Testis (tissue), 5 donors: ENCODE measurements around the gene R3HDM4. TPM values are rescaled to one million over a fixed set of nuclear protein-coding genes. Genes with fewer than 3 reads are reported as not detected.

Source experiments
- DNase-seq: peaks from one replicate; pipeline ENCODE4 v3.0.0-alpha.2; 2019
- H3K27ac ChIP-seq, 2 donors: fragments of 200-600 bp; sonication (generic); one replicate each; pipeline ENCODE4 v1.5.1; 2019
- H3K27me3 ChIP-seq: fragments of 200-600 bp; sonication (generic); one replicate; pipeline ENCODE4 v1.5.1; 2019
- H3K36me3 ChIP-seq: fragments of 200-600 bp; sonication (generic); one replicate; pipeline ENCODE4 v1.5.1; 2017; ENCODE audit warnings: low read depth; ENCODE audit errors: missing control alignments
- H3K4me1 ChIP-seq: fragments of 200-600 bp; sonication (generic); one replicate; pipeline ENCODE4 v1.5.1; 2019
- H3K4me3 ChIP-seq, 2 donors: fragments of 200-600 bp; sonication (generic); one replicate each; pipeline ENCODE4 v1.5.1; 2017 to 2019
- H3K9me3 ChIP-seq: fragments of 200-600 bp; sonication (generic); one replicate; pipeline ENCODE4 v1.5.1; 2017
- POLR2A ChIP-seq: fragments of 450-650 bp; IDR thresholded peaks from one replicate; pipeline ENCODE4 v1.6.1; 2017; ENCODE audit warnings: antibody characterized with exemption, mild to moderate bottlenecking, moderate library complexity
- WGBS, 2 donors: methylation state at CpG; one replicate each; pipeline ENCODE4 v1.1.5; 2018; 5-methylcytosine and 5-hydroxymethylcytosine counted together
- intact Hi-C: fragments of 100-400 bp; cut with DNase I; formaldehyde crosslinking; loops from one replicate; pipeline ENCODE4 v1.15.1; 2023; ENCODE audit warnings: low total_unique reads
- long read RNA-seq, 2 donors: transcript quantifications; one replicate each; lab custom pipeline, GENCODE V29; 2026
- polyA plus RNA-seq: library from polyadenylated mRNA; stranded (reverse); fragments of 350-450 nt; fragmentation: Illumina TruSeq; extraction: RNeasy Lipid Tissue Mini Kit (QIAGEN cat#74804); gene quantifications from one replicate; pipeline ENCODE4 v1.2.3, GENCODE V29; 2014; ENCODE audit warnings: low read depth, low replicate concordance; ENCODE audit not compliant: insufficient read depth
- total RNA-seq, 2 donors: library from RNA; depleted of rRNA; stranded (reverse); fragments of >200 nt; gene quantifications; one replicate each; pipeline ENCODE4 v1.2.3, GENCODE V29; 2016
- TF ChIP-seq, protein P1 (sequence below), 3 experiments: fragments of 450-650 bp in 2 of 3; fragments of 200-600 bp in 1 of 3; sonication (generic) in 1 of 3; IDR thresholded peaks; one replicate each; pipeline ENCODE4 v1.5.1; 2016 to 2019; ENCODE audit warnings: antibody characterized with exemption in 3 of 3, mild to moderate bottlenecking in 2 of 3, moderate library complexity in 1 of 3

The R3HDM4 gene
- total RNA-seq (10 to 100 TPM; 24.6 to 30.1 TPM), polyA plus RNA-seq (19.2 TPM)
- long read RNA-seq, donor 1, transcript R3HDM4-201 (8 exons, 1,815 nt) = major isoform, 6 of 7 reads
- long read RNA-seq, donor 1, partial matches to known transcripts = 0 of 7 reads
- long read RNA-seq, donor 1, other reads (novel, unspliced or antisense) = 0 of 7 reads
- long read RNA-seq, donor 2, transcript R3HDM4-201 (8 exons, 1,815 nt) = major isoform, 7 of 7 reads
- long read RNA-seq, donor 2, partial matches to known transcripts = 0 of 7 reads
- long read RNA-seq, donor 2, other reads (novel, unspliced or antisense) = 0 of 7 reads

DNA sequence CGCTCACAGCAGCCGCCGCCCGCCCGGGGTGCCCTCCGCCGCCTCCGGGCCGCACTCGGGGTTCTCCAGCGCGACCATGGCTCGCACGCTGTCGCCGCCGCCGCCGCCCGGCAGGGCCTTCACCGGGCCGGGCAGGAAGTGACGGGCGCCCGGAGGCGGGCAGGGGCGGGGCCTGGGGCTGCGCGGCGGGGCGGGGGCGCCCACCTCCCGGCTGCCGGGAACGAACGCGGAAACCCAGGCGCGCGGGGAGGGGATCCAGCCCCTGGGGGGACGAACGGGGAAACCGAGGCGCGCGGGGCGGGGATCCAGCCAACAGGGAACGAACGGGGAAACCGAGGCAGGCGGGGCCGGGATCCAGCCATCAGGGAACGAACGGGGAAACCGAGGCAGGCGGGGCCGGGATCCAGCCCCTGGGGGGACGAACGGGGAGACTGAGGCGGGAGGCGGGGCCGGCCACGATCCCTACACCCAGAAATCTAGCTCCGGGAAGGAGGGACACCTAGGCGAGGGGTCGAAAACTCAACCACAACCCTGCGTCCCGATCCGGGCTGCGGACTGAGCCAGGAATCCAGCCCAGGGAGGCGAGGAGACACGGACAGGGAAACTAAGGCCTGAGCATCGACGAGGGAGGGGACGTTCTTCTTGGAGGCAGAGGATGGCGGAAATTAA is at the start of gene R3HDM4:
Gene R3HDM4, minus strand, starts transcription at position 140 of the 669 bp plus-strand sequence. Its CDS starts 62 bp downstream, at position 78.
- TF ChIP-seq POLR2A = no peak
- TF ChIP-seq, protein P1, sequence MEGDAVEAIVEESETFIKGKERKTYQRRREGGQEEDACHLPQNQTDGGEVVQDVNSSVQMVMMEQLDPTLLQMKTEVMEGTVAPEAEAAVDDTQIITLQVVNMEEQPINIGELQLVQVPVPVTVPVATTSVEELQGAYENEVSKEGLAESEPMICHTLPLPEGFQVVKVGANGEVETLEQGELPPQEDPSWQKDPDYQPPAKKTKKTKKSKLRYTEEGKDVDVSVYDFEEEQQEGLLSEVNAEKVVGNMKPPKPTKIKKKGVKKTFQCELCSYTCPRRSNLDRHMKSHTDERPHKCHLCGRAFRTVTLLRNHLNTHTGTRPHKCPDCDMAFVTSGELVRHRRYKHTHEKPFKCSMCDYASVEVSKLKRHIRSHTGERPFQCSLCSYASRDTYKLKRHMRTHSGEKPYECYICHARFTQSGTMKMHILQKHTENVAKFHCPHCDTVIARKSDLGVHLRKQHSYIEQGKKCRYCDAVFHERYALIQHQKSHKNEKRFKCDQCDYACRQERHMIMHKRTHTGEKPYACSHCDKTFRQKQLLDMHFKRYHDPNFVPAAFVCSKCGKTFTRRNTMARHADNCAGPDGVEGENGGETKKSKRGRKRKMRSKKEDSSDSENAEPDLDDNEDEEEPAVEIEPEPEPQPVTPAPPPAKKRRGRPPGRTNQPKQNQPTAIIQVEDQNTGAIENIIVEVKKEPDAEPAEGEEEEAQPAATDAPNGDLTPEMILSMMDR (IDR thresholded peaks at IDR 0.05) = no peak
- H3K27ac ChIP-seq = peak within 1 kb of the TSS; percentile 59 to 88
- no peaks in the 10 kb centered on the region for H3K9me3 ChIP-seq
- peak within 1 kb of the TSS; percentile 73 to 82 for H3K4me3 ChIP-seq
- no peaks in the 10 kb centered on the region for H3K27me3 ChIP-seq
- no peaks in the 10 kb centered on the region for H3K36me3 ChIP-seq
- intact Hi-C loops = no loop called here
- DNase-seq = peak; percentile 77
- peaks cover 15% of the 10 kb centered on the region for H3K4me1 ChIP-seq
- 0% methylated on average over 23 to 69 of the region's 76 CpGs for WGBS, 2 donors

DNA sequence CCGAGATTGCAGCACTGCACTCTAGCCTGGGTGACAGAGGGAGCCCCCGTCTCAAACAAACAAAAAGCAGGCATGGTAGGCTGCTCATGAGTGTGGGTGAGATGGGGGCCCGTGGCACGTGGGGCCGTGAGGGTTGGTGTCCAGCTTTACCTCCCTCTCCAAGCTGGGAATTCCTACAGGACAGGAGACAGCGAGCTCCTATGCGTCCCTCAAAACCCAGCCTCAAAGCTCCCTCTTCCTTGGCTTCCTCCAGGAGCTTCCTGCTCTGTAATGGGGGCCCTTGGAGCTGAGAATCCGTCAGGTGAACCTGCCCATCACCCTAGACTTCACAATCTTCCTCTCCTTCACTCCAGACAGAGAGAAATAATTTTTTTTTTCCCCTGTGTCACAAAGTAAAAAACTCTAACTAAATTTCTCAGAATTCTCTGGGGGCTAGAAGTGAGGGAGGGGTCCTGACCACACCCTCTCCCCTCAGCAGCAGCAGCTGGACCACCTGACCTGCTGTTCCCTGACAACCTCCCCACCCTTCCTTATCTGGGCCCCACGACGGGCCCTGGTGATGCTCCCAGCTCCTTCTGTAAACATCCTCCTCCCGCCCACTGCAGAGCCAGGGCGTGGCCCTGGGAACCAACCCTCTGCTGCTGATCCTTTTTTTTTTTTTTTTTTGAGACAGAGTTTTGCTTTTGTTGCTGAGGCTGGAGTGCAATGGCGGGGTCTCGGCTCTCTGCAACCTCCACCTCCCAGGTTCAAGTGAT is 49.0 kb upstream of the R3HDM4 start:
- no peaks in the 10 kb centered on the region for H3K27me3 ChIP-seq
- H3K27ac ChIP-seq = no peak overlapping the region
- no peak overlapping the region for H3K4me3 ChIP-seq
- H3K9me3 ChIP-seq = no peaks in the 10 kb centered on the region
- no peaks in the 10 kb centered on the region for H3K36me3 ChIP-seq
- intact Hi-C loops = no loop called here
- WGBS, 2 donors = 77 to 78% methylated on average over 12 to 14 of the region's 14 CpGs
- DNase-seq = no peak
- H3K4me1 ChIP-seq = no peaks in the 10 kb centered on the region
- TF ChIP-seq, protein P1 (IDR thresholded peaks at IDR 0.05) = no peak
- TF ChIP-seq POLR2A = no peak

DNA sequence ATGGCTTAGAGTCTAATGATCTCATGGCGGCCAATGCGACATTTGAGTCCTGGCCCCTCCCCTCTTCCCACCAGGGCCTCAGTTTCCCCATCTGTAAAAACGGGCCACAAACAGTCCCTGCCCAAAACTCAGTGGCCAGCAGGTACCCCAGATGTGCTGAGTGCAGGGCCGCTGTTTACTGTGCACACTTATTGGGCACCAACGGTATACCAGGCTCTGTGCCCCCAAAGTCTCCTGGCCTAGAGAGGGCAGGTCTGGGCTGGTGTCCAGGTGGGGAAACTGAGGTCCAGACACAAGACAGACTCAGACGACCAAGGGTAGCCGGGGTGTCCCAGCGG is 47.6 kb upstream of the R3HDM4 start:
- H3K36me3 ChIP-seq = no peaks in the 10 kb centered on the region
- 83 to 91% methylated on average over 3 to 8 of the region's 8 CpGs for WGBS, 2 donors
- no peaks in the 10 kb centered on the region for H3K27me3 ChIP-seq
- no peaks in the 10 kb centered on the region for H3K9me3 ChIP-seq
- intact Hi-C loops = no loop called here
- no peaks in the 10 kb centered on the region for H3K4me1 ChIP-seq
- no peak for TF ChIP-seq POLR2A
- TF ChIP-seq, protein P1 (IDR thresholded peaks at IDR 0.05) = no peak
- no peak overlapping the region for H3K4me3 ChIP-seq
- no peak for DNase-seq
- H3K27ac ChIP-seq = no peak overlapping the region

DNA sequence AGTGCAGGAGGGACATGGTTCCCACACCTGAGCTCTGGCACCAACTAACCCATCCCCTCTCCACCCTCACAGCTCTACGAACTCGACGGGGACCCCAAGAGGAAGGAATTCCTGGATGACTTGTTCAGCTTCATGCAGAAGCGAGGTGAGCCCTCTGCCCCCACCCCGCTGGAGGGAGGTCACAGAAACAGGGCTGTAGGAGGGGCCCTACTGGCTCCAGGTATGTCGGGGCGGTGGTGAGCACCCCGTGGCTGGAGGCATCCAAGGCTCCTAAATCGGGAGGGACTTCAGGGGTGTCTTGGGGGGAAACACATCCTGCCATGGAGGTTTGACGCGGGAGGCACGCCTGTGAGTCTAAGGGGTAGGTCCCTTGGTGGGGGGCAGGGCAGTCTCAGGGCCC is 47.0 kb upstream of the R3HDM4 start:
- TF ChIP-seq, protein P1 (IDR thresholded peaks at IDR 0.05) = no peak
- TF ChIP-seq POLR2A = no peak
- Histone ChIP-seq H3K36me3 (no peaks in the 10 kb centered on the region), H3K9me3 (no peaks in the 10 kb centered on the region), H3K27me3 (no peaks in the 10 kb centered on the region), H3K4me1 (no peaks in the 10 kb centered on the region), H3K27ac (no peak overlapping the region), H3K4me3 (no peak overlapping the region)
- intact Hi-C loops = no loop called here
- WGBS, 2 donors = 62 to 67% methylated on average over 12 of the region's 12 CpGs
- no peak for DNase-seq
